ENCODE measurements around the gene LRP8. TPM values are rescaled to one million over a fixed set of nuclear protein-coding genes. Genes with fewer than 3 reads are reported as not detected.

The LRP8 gene
- total RNA-seq, 2 experiments from 2014 or later: 51.8 to 56.6 TPM

DNA sequence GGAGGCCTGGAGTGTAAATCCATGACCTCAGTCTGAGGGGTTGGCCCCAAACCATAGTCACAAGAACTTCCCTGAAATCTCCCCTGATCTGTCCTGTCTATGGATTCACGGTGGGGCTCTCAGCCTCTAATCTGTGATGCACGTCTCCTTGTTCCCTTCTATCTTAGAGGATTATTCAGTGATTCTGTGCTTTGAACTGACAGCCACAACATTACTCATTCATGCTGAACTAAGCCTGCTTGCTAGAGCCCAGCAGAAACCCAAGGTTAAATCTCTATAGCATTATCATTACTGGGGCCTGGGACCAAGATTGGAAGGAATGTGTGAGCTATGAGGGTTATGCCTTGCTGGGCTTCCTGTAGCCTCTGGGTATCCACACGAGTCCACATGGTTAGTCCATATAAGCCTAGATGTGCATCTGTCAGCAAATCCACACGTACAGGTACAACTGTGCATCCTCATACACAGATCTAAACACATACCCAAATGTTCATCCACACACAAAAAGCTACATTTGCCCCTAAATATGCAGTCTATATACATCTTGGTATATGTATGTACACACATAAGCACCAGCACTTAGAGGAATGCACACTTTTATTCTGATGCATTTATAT is 67.1 kb downstream of the LRP8 start:
- POLR2A ChIA-PET: interaction anchor here (0.6 kb wide), 1 partner anchor 129 kb away, joined by 4 read pairs; no protein-coding TSS in a partner anchor
- no peaks in the 10 kb centered on the region for H3K4me1 Mint-ChIP-seq
- H3K27ac Mint-ChIP-seq: no peak overlapping the region
- no peak overlapping the region for H3K4me3 Mint-ChIP-seq
- H3K27me3 Mint-ChIP-seq: no peaks in the 10 kb centered on the region
- CTCF ChIA-PET: interaction anchor here (1.3 kb wide), 1 partner anchor 18 kb away, joined by 4 read pairs; no protein-coding TSS in a partner anchor
- H3K36me3 Mint-ChIP-seq (ENCODE audit: low read depth): peaks cover 54% of the 10 kb centered on the region
- no peak for DNase-seq
- no peaks in the 10 kb centered on the region for H3K9me3 Mint-ChIP-seq

GRCh38 chr1:53259932-53260331 is 67.9 kb downstream of the LRP8 start:
- Mint-ChIP-seq H3K27me3 (no peaks in the 10 kb centered on the region), H3K9me3 (no peaks in the 10 kb centered on the region), H3K27ac (no peak overlapping the region), H3K4me3 (no peak overlapping the region), H3K4me1 (no peaks in the 10 kb centered on the region), H3K36me3 (ENCODE audit: low read depth) (peaks cover 47% of the 10 kb centered on the region)
- no peak for DNase-seq
- ChIA-PET POLR2A (no interaction called here), CTCF (interaction anchor here (0.5 to 1.2 kb wide), 2 partner anchors 18 to 1181 kb away, joined by 3 read pairs; no protein-coding TSS in a partner anchor)

DNA sequence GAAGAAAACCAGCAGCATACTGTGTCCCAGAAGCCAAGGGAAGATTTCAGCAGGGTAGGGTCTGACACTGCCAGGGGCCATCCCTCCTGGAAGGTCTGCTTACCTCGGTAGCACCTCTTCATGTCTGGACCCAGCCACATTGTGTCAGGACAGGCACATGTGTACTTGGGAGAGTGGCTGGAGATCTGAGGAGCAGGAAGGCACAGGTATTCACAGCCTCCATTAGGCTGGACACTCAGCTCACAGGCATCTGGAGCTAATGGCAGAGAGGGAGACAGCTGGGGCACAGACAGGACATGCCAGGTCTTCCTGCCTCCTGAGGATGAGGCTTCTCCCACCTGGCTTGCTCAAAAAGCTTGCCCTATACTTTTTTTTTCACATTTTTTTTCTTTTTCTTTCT is 69.7 kb downstream of the LRP8 start:
- CTCF ChIA-PET: interaction anchor here (0.6 kb wide), 1 partner anchor 19 kb away, joined by 3 read pairs; no protein-coding TSS in a partner anchor
- H3K27ac Mint-ChIP-seq: no peak overlapping the region
- POLR2A ChIA-PET: no interaction called here
- no peak overlapping the region for H3K4me3 Mint-ChIP-seq
- no peaks in the 10 kb centered on the region for H3K4me1 Mint-ChIP-seq
- DNase-seq: no peak
- no peaks in the 10 kb centered on the region for H3K9me3 Mint-ChIP-seq
- H3K27me3 Mint-ChIP-seq: no peaks in the 10 kb centered on the region
- H3K36me3 Mint-ChIP-seq (ENCODE audit: low read depth): peaks cover 37% of the 10 kb centered on the region

- POLR2A ChIA-PET: no interaction called here
- Mint-ChIP-seq H3K27ac (no peak overlapping the region), H3K4me3 (no peak overlapping the region), H3K4me1 (no peaks in the 10 kb centered on the region), H3K9me3 (no peaks in the 10 kb centered on the region), H3K36me3 (ENCODE audit: low read depth) (peaks cover 37% of the 10 kb centered on the region), H3K27me3 (no peaks in the 10 kb centered on the region)
- CTCF ChIA-PET: interaction anchor here (1.2 kb wide), 1 partner anchor 21 kb away, joined by 4 read pairs; no protein-coding TSS in a partner anchor
- no peak for DNase-seq
Measured at GRCh38 chr1:53257454-53258081, 70.3 kb downstream of the LRP8 start.

GRCh38 chr1:53256511-53257453 is 71.1 kb downstream of the LRP8 start:
- Mint-ChIP-seq H3K27ac (no peak overlapping the region), H3K4me3 (no peak overlapping the region), H3K4me1 (no peaks in the 10 kb centered on the region), H3K36me3 (ENCODE audit: low read depth) (peaks cover 33% of the 10 kb centered on the region), H3K27me3 (no peaks in the 10 kb centered on the region), H3K9me3 (no peaks in the 10 kb centered on the region)
- no peak for DNase-seq
- ChIA-PET CTCF (interaction anchor here (1.2 kb wide), 1 partner anchor 22 kb away, joined by 4 read pairs; no protein-coding TSS in a partner anchor), POLR2A (no interaction called here)

DNA sequence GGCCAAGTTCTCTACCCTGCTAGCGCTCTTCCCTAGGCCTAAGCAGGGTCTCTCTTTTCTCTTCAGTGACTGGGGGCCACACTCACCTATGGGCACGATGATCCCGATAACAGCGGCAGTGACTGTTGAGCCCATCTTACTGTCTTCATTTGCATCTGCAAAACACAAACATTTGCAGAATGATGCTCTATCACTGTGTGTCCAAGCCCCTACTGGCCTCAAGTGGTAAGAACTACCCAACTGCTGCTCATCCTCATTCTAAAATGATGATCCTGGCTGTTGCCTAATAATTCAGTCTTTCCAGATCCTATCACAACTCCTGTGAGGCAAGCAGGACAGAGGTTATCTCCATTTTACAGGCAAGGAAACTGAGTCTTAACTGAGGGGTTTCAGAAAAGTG is 72.8 kb downstream of the LRP8 start:
- Mint-ChIP-seq H3K27me3 (no peaks in the 10 kb centered on the region), H3K4me1 (no peaks in the 10 kb centered on the region), H3K27ac (no peak overlapping the region), H3K36me3 (ENCODE audit: low read depth) (peaks cover 35% of the 10 kb centered on the region), H3K9me3 (no peaks in the 10 kb centered on the region), H3K4me3 (no peak overlapping the region)
- POLR2A ChIA-PET: no interaction called here
- no peak for DNase-seq
- CTCF ChIA-PET: no interaction called here

DNA sequence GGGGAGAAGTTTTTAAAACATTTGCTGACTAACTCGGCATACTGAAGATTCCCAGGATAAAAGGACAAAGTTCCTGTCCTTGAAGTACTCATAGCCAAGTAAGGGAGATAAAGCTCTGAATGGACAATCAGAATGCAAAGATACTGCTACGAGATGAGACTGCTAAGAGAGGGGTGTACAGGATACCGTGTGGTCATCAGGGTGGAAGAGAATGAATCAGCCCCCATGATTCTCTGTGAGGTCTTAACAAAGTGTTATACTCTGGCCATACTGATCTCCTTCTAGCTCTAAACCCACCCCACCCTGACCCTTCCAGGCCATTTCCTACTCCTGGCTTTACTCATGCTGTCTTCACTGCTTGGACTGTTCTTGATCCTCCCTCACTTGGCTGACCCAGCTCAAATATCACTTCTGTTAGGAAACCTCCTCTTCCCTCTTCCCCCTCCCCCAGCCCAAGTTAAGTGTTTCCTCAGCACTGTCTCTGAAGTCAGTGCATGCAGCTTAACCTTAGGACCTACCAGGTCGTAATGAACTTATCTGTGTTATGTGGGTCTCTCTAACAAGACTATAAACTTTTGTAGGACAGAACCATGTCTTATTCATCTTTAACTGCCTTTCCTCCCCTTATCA is 73.7 kb downstream of the LRP8 start:
- no peak overlapping the region for H3K27ac Mint-ChIP-seq
- no peaks in the 10 kb centered on the region for H3K27me3 Mint-ChIP-seq
- H3K4me1 Mint-ChIP-seq: no peaks in the 10 kb centered on the region
- POLR2A ChIA-PET: no interaction called here
- no peaks in the 10 kb centered on the region for H3K9me3 Mint-ChIP-seq
- H3K4me3 Mint-ChIP-seq: no peak overlapping the region
- CTCF ChIA-PET: interaction anchor here (0.6 kb wide), 1 partner anchor 85 kb away, joined by 3 read pairs; no protein-coding TSS in a partner anchor
- H3K36me3 Mint-ChIP-seq (ENCODE audit: low read depth): peaks cover 40% of the 10 kb centered on the region
- no peak for DNase-seq

DNA sequence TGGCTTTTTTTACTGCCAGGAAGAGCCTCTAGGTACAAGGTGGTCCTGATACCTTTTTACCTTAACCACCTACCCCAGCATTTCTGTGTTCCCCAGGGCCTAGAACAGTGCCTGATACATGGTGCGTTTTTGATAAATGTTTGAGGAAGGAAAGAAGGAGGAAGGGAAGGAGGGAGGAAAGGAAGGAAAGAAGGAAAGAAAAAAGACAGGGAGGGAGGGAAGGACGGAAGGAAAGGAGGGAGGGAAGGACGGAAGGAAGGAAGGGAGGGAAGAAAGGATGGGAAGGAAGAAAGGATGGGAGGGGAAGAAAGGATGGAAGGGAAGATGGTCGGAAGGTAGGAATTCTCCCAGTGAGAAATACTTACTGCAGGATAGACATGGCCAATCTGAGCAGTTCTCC is 77.5 kb downstream of the LRP8 start:
- Mint-ChIP-seq H3K9me3 (no peaks in the 10 kb centered on the region), H3K4me1 (no peaks in the 10 kb centered on the region), H3K36me3 (ENCODE audit: low read depth) (peaks cover 32% of the 10 kb centered on the region), H3K27ac (no peak overlapping the region), H3K27me3 (no peaks in the 10 kb centered on the region), H3K4me3 (no peak overlapping the region)
- ChIA-PET CTCF (no interaction called here), POLR2A (no interaction called here)
- no peak for DNase-seq

DNA sequence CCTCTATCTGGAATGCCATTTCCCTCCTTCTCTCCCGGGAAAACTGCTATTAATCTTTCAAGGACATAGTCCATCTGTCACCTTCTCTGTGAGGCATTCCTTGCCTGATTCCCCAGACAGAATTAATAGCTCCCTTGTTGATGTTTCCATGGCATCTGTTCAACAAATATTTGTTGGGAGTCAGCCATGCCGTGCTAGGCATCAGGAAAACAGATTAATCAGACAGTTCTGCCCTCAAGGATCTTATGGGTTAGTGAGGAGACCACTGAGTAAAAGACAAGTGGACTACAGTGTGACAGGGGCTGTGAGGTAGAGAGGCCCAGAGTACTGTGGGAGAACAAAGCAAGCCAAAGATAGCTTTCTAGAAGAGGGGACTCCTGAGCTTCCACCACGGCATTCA is 78.2 kb downstream of the LRP8 start:
- no peak overlapping the region for H3K4me3 Mint-ChIP-seq
- CTCF ChIA-PET: no interaction called here
- H3K4me1 Mint-ChIP-seq: no peaks in the 10 kb centered on the region
- POLR2A ChIA-PET: no interaction called here
- no peaks in the 10 kb centered on the region for H3K9me3 Mint-ChIP-seq
- peaks cover 32% of the 10 kb centered on the region for H3K36me3 Mint-ChIP-seq (ENCODE audit: low read depth)
- no peak for DNase-seq
- H3K27me3 Mint-ChIP-seq: no peaks in the 10 kb centered on the region
- no peak overlapping the region for H3K27ac Mint-ChIP-seq

GRCh38 chr1:53246261-53247134 is 81.4 kb downstream of the LRP8 start:
- no peaks in the 10 kb centered on the region for H3K4me1 Mint-ChIP-seq
- H3K4me3 Mint-ChIP-seq: no peak overlapping the region
- CTCF ChIA-PET: no interaction called here
- H3K27ac Mint-ChIP-seq: no peak overlapping the region
- H3K36me3 Mint-ChIP-seq (ENCODE audit: low read depth): peaks cover 31% of the 10 kb centered on the region
- DNase-seq: no peak
- H3K27me3 Mint-ChIP-seq: no peaks in the 10 kb centered on the region
- POLR2A ChIA-PET: no interaction called here
- no peaks in the 10 kb centered on the region for H3K9me3 Mint-ChIP-seq

DNA sequence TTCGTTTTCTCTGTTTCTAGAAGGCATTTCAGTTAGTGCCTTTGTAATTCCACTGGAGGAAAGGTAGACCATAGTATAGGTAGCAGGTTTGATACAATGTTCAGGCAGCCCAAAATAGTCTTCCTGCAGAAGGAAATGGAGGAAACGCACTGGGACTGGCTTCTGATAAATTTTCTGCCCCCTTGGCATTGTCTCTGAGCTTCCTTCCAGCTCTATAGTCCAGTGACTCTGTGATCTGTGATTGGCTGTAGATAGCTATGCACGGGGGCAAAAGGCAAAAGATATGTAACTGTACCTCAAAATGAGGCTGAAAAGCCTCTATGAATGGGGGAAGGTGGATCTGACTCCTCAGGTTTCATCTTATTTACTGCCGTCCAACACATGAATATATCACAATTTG is 83.7 kb downstream of the LRP8 start:
- DNase-seq: no peak
- Mint-ChIP-seq H3K9me3 (no peaks in the 10 kb centered on the region), H3K4me3 (no peak overlapping the region), H3K4me1 (peaks cover 2% of the 10 kb centered on the region), H3K36me3 (ENCODE audit: low read depth) (peaks cover 16% of the 10 kb centered on the region), H3K27me3 (no peaks in the 10 kb centered on the region), H3K27ac (no peak overlapping the region)
- POLR2A ChIA-PET: interaction anchor here (0.6 kb wide), 1 partner anchor 196 kb away, joined by 3 read pairs; no protein-coding TSS in a partner anchor
- CTCF ChIA-PET: no interaction called here

GRCh38 chr1:53242381-53242780 is 85.5 kb downstream of the LRP8 start:
- CTCF ChIA-PET: no interaction called here
- Mint-ChIP-seq H3K27me3 (no peaks in the 10 kb centered on the region), H3K4me3 (no peak overlapping the region), H3K36me3 (ENCODE audit: low read depth) (peaks cover 15% of the 10 kb centered on the region), H3K9me3 (no peaks in the 10 kb centered on the region), H3K27ac (no peak overlapping the region), H3K4me1 (peaks cover 17% of the 10 kb centered on the region)
- DNase-seq: no peak
- POLR2A ChIA-PET: no interaction called here
